Hepatocyte (in vitro differentiated cells): ENCODE data around the gene SPDYE2B.
"Not testable (repeated sequence)": the region's sequence is repeated elsewhere in the genome, so short reads cannot be mapped to it uniquely, and the experiment has no call there.

Experiments
- CTCF ChIP-seq: fragments of 200-600 bp; sonication (generic); IDR thresholded peaks from 2 replicates; pipeline ENCODE4 v1.5.1; 2016; ENCODE audit warnings: antibody characterized with exemption, mild to moderate bottlenecking; ENCODE audit not compliant: poor library complexity
- EZH2 ChIP-seq: fragments of 200-600 bp; sonication (generic); IDR thresholded peaks from 2 replicates; pipeline ENCODE4 v1.6.1; 2016; ENCODE audit warnings: antibody characterized with exemption, mild to moderate bottlenecking, borderline replicate concordance
- EZH2phosphoT487 ChIP-seq: fragments of 200-600 bp; sonication (generic); IDR thresholded peaks from one replicate; pipeline ENCODE4 v1.6.1; 2018; ENCODE audit warnings: antibody characterized with exemption, mild to moderate bottlenecking, low read depth, moderate library complexity; ENCODE audit not compliant: unreplicated experiment, severe bottlenecking

GRCh38 chr7:102695033-102695552 lies 45.0 kb downstream of the SPDYE2B start:
- TF ChIP-seq EZH2phosphoT487, EZH2, CTCF: not testable (repeated sequence)
